DOHH2 (cell line): Measurements from ENCODE around the gene UNC5C.

Experiments used
- H3F3A ChIP-seq: fragments of 200-600 bp; sonication (generic), shearing (Covaris generic); 2 replicates; pipeline ENCODE4 v1.6.0; 2016; ENCODE audit warnings: antibody characterized with exemption, mild to moderate bottlenecking; ENCODE audit not compliant: control insufficient read depth, insufficient read depth
- H3K27ac ChIP-seq: fragments of 200-600 bp; sonication (generic); 2 replicates; pipeline ENCODE4 v1.5.1; 2014; ENCODE audit warnings: low read depth, mild to moderate bottlenecking, low read length, moderate library complexity
- H3K27me3 ChIP-seq: fragments of 200-600 bp; sonication (generic); 2 replicates; pipeline ENCODE4 v1.6.1; 2014; ENCODE audit warnings: mild to moderate bottlenecking, low read length, mixed read lengths; ENCODE audit not compliant: control insufficient read depth
- H3K36me3 ChIP-seq: fragments of 200-600 bp; sonication (generic); 2 replicates; pipeline ENCODE4 v1.6.1; 2014; ENCODE audit warnings: mild to moderate bottlenecking, low read length, moderate library complexity, mixed read lengths; ENCODE audit not compliant: control insufficient read depth
- H3K4me1 ChIP-seq: fragments of 200-600 bp; sonication (generic); 2 replicates; pipeline ENCODE4 v1.6.1; 2014; ENCODE audit warnings: mild to moderate bottlenecking, low read length, mixed read lengths; ENCODE audit not compliant: control insufficient read depth
- H3K4me2 ChIP-seq: fragments of 200-600 bp; sonication (generic); 2 replicates; pipeline ENCODE4 v1.6.0; 2014; ENCODE audit warnings: mild to moderate bottlenecking, low read length, moderate library complexity
- H3K4me3 ChIP-seq: fragments of 200-600 bp; sonication (generic); 2 replicates; pipeline ENCODE4 v1.5.1; 2014; ENCODE audit warnings: mild to moderate bottlenecking, low read length, mixed read lengths
- H3K79me2 ChIP-seq: fragments of 200-600 bp; sonication (generic); 2 replicates; pipeline ENCODE4 v1.6.1; 2014; ENCODE audit warnings: mild to moderate bottlenecking, low read length, mixed read lengths; ENCODE audit not compliant: control insufficient read depth
- H3K9me2 ChIP-seq: fragments of 200-600 bp; sonication (generic); replicated peaks from 2 replicates; pipeline ENCODE4 v1.6.1; 2014; ENCODE audit warnings: mild to moderate bottlenecking, low read length, mixed read lengths; ENCODE audit not compliant: control insufficient read depth
- H3K9me3 ChIP-seq: fragments of 200-600 bp; sonication (generic); 2 replicates; pipeline ENCODE4 v1.6.1; 2014; ENCODE audit warnings: antibody characterized with exemption, low read length, mixed read lengths; ENCODE audit not compliant: control insufficient read depth, insufficient read depth
- H4K20me1 ChIP-seq: fragments of 200-600 bp; sonication (generic); 2 replicates; pipeline ENCODE4 v1.6.0; 2014; ENCODE audit warnings: low read depth, mild to moderate bottlenecking, antibody characterized with exemption, low read length, moderate library complexity; ENCODE audit not compliant: control insufficient read depth, insufficient read depth
- EZH2phosphoT487 ChIP-seq: fragments of 200-600 bp; sonication (generic); IDR thresholded peaks from 2 replicates; pipeline ENCODE4 v1.6.1; 2017; ENCODE audit warnings: borderline replicate concordance, mild to moderate bottlenecking, antibody characterized with exemption, low read length, moderate library complexity, mixed read lengths
- TF ChIP-seq, protein P1 (sequence below): fragments of 200-600 bp; sonication (generic); IDR thresholded peaks from one replicate; pipeline ENCODE4 v1.5.1; 2014; ENCODE audit warnings: antibody characterized with exemption, mild to moderate bottlenecking, low read depth, low read length; ENCODE audit not compliant: poor library complexity, severe bottlenecking

Gene UNC5C

DNA sequence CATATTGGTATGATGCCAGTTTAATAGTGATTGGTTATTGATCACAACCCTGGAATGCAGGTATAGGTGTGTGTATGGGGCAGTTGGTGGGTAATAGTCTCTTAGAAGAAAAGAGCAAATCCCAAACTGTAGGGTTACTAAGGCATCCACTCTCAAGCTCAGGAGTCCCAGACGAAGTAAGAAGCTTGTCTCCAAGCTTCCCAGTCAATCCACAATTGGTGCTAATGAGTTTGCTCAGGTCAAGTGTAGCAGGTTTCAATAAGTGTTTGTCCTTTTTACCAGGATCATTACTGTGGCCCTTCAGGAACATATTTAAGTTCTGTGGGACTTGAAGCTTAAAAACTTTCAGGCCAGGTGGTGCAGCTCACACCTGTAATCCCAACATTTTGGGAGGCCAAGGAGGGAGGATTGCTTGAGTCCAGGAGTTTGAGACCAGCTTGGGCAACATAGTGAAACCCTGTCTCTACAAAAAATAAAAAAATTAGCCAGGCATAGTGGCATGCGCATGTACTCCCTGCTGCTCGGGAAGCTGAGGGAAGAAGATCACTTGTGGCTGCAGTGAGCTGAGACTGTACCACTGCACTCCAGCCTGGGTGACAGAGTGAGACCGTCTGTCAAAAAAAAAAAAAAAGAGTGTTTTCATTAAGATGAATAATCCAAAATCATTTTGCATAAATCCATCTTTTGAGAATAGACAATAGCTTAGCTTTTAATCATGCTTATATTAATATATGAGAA is 166.8 kb downstream of the UNC5C start:
- no peak overlapping the region for H3K4me3 ChIP-seq
- H3K9me2 ChIP-seq: no peaks in the 10 kb centered on the region
- H3K27me3 ChIP-seq: no peaks in the 10 kb centered on the region
- no peak overlapping the region for H3K4me2 ChIP-seq
- no peaks in the 10 kb centered on the region for H3K9me3 ChIP-seq
- no peaks in the 10 kb centered on the region for H3K36me3 ChIP-seq
- no peaks in the 10 kb centered on the region for H3F3A ChIP-seq
- no peak overlapping the region for H3K27ac ChIP-seq
- TF ChIP-seq, protein P1, sequence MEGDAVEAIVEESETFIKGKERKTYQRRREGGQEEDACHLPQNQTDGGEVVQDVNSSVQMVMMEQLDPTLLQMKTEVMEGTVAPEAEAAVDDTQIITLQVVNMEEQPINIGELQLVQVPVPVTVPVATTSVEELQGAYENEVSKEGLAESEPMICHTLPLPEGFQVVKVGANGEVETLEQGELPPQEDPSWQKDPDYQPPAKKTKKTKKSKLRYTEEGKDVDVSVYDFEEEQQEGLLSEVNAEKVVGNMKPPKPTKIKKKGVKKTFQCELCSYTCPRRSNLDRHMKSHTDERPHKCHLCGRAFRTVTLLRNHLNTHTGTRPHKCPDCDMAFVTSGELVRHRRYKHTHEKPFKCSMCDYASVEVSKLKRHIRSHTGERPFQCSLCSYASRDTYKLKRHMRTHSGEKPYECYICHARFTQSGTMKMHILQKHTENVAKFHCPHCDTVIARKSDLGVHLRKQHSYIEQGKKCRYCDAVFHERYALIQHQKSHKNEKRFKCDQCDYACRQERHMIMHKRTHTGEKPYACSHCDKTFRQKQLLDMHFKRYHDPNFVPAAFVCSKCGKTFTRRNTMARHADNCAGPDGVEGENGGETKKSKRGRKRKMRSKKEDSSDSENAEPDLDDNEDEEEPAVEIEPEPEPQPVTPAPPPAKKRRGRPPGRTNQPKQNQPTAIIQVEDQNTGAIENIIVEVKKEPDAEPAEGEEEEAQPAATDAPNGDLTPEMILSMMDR: no peak
- TF ChIP-seq EZH2phosphoT487: no peak
- no peaks in the 10 kb centered on the region for H3K79me2 ChIP-seq
- H3K4me1 ChIP-seq: no peaks in the 10 kb centered on the region
- no peaks in the 10 kb centered on the region for H4K20me1 ChIP-seq

DNA sequence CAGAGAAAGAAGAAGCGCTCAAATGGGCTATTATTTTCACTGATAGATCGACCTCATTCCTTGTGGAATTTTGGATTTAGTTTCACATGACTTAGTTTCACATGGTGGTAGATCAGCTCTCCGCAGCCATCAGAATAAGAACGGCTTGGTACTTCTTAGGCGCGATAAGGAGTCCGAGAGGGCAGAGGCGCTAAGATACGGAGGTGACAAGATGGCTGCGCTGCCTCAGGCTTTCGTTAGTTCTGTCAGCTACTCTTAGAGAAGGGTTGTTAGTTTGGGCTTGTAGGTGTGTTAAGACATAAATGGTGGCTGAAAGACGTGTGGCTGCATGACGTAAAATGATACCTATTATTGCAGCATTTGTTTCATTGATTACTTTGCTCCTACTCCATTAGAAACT is 169.1 kb downstream of the UNC5C start:
- H3K27me3 ChIP-seq: no peaks in the 10 kb centered on the region
- H3K4me1 ChIP-seq: no peaks in the 10 kb centered on the region
- H3K79me2 ChIP-seq: no peaks in the 10 kb centered on the region
- no peaks in the 10 kb centered on the region for H3K36me3 ChIP-seq
- no peaks in the 10 kb centered on the region for H3K9me3 ChIP-seq
- no peaks in the 10 kb centered on the region for H3F3A ChIP-seq
- H3K4me3 ChIP-seq: no peak overlapping the region
- no peaks in the 10 kb centered on the region for H3K9me2 ChIP-seq
- H3K4me2 ChIP-seq: no peak overlapping the region
- H4K20me1 ChIP-seq: no peaks in the 10 kb centered on the region
- TF ChIP-seq EZH2phosphoT487: no peak
- TF ChIP-seq, protein P1: no peak
- H3K27ac ChIP-seq: no peak overlapping the region

DNA sequence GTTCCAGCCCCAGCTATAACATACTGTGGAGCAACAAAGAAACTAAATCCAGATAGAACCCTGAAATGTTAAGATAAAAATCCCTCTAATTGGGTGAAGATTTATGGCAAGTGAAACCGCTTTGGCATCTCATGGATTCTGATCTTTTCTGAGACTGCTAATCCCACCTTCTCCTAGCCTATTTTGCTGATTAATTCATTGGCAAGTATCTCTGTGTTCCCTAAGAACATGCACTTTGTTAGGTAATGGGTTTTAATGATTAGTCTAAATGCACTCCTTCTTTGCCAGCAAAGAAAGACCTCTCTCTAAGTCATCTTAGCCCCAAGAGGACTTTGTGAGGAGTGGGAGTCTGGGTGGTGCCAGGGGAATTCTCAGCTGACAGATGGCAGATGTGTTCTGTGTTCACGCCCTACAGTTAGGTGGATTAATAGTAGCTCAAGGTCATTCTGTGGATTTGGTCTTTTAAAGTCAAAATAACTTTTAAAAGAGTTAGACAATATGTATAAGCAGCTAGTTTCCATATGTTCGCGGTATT is 171.3 kb downstream of the UNC5C start:
- no peaks in the 10 kb centered on the region for H3K27me3 ChIP-seq
- no peak overlapping the region for H3K4me3 ChIP-seq
- H3K4me1 ChIP-seq: no peaks in the 10 kb centered on the region
- no peak overlapping the region for H3K27ac ChIP-seq
- no peaks in the 10 kb centered on the region for H3K36me3 ChIP-seq
- no peak overlapping the region for H3K4me2 ChIP-seq
- H4K20me1 ChIP-seq: no peaks in the 10 kb centered on the region
- no peaks in the 10 kb centered on the region for H3F3A ChIP-seq
- no peaks in the 10 kb centered on the region for H3K9me2 ChIP-seq
- H3K9me3 ChIP-seq: no peaks in the 10 kb centered on the region
- no peaks in the 10 kb centered on the region for H3K79me2 ChIP-seq
- TF ChIP-seq EZH2phosphoT487: no peak
- TF ChIP-seq, protein P1: no peak
